NK-92 (cell line): Measurements from ENCODE around the gene HOXC5.

Experiments used
- DNase-seq: peaks from one replicate; lab custom pipeline; 2025; ENCODE audit not compliant: unreplicated experiment; lab: John Stamatoyannopoulos, UW

HOXC5 gene

GRCh38 chr12:54045868-54046521 lies 13.1 kb downstream of the HOXC5 start:
- DNase-seq, result no peak

DNA sequence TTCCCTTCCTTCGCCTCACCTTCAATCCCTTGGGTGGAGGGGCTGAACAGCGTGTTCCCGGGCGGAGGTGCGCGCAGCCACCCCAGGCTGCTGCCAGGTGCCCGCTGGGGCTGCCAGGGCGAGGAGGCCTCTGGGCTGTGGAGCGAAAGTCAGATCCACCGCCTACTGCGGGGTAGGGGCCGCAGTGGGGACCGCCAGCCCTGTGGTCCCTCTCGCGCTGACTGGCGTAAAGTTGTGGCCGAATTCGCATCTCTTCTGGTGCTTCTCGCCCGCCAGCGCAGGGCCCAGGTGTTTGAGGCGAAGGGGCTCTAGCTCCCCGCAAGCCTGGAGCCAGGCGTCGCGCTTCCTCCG lies 13.9 kb downstream of the HOXC5 start:
- no peak for DNase-seq

GRCh38 chr12:54047160-54047963 lies 14.5 kb downstream of the HOXC5 start:
- no peak for DNase-seq

- no peak for DNase-seq
Observed at GRCh38 chr12:54047964-54048303, 15.1 kb downstream of the HOXC5 start.

DNA sequence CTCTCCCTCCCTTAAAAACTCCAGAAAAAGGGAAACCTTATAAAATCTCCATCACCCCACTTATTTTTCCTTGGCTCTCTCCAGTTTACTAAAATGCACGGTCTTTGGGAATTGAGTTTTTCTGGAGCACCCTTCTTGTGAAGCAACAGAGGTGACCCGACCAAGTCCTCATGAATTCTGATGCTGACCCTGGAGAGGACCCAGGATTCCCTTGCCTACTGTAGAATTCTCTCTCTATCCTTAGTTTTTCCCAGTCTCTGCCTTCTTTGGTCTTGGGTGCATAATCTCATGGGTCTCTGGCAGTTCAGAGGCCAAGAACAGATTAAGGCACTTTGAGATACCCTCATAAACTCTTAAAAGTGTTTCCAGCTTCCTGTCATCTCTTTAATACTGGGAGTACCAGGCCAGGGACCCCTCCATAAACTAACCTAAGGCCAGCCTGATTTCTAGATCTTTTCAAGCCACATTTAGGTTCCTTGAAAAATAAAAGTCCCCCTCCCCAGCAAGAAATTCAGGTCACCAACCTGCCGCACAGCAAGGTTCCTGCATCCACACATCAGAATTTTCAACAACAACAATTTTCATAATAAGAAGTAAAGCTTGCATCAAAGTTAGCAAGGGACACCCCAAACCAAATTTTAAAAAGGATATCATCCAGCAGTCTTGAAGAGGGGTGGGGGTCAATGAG lies 15.7 kb downstream of the HOXC5 start:
- DNase-seq, result no peak

DNA sequence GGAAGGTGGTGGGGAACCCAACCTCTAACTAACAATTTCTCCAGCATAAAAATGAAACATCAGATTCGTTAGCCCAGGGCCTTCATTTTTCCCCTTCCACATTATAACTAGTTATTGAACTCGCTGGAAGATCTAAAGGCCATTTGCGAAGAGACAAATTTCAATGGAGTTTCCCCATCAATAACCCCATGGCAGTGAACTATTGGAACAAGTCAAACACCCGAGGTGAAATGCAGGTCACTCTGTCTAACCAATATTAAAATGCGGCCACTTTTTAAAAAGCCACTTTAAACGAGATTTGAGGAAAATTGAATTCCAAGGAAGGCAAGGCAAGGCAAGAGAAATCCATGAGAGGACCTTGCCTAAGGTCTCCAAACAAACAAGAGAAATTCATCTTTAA lies 16.3 kb downstream of the HOXC5 start:
- no peak for DNase-seq

DNA sequence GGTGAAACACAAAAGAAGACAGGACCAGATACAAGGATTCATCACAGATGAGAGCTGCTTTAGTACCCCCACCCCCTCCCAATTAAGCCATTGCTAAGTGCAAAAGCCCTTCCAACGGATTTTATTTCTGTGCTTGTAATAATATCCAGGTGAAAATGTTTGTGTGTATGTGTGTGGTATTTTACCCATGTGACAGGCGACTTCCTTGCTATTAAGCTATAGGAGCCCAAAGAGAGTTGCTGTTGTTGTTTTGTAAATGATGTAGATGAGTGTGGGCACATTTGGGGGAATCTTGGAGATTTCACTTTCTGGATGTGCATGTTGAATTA lies 17.6 kb downstream of the HOXC5 start:
- no peak for DNase-seq

DNA sequence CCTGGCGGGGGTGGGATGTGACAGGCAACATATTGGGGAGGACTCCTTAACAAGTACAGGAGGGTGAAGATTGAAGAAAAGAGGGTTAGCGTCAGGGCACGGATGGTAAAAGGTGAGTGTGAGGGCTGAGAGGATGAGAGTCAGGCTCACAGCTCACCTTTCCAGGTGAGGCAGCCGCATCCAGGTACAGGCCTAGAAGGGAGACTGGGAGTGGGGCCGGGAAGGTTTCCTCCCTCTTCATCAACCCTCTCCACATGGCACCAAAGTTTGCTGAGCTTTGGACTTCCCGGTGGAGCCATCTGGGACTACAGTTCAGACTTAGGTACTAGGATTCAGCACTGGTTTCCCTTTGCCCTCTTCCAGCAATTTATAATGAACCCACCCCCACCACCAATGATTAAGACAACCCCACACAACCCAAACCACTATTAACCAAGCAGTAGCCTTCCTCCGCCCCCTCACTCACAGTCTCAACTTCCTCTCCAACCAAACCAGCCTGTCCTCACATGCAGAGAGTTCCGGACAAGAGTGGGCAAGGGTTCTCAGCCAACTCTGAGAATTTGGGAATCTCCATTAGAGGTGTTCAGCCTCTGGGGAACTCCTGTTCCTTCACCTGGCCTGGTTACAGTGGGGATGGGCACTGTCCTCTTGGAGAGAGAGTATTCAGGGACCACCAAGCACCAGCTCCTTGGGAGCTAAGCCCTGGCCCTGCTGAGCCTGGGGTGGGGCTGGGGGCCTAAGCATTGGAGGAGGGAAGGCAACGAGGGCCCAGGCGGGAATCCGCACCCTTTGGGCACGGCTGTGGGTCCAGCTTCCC lies 18.4 kb downstream of the HOXC5 start:
- no peak for DNase-seq

GRCh38 chr12:54051874-54052437 lies 19.1 kb downstream of the HOXC5 start:
- no peak for DNase-seq

DNA sequence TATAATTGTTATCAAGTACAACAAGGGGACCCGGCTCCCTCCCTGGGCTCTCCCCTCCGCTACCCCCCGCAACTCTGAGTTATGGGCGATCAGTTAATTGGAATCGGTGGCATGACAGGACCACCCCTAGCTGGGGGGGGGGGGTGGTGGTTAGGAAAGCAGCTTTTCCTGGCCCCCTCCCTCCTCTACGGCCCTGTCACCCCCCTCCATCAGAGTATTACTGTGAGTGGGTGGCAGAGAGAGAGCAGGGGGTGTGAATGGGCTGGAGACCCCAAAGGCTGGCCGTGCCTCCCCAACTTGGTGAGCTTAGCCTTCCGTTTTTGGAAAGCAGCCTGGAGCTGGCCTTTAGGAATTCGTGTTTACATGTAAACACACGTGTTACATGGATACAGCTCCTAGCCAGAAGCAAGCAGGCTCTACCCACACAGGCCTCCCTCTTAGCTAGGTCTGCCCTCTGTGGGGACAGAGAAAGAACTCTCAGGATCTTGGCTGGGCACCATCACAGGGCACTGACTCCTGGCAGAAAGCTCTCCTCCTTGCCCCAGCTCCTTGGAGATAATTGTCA lies 19.7 kb downstream of the HOXC5 start:
- no peak for DNase-seq

- no peak for DNase-seq
Observed at GRCh38 chr12:54053003-54053750, 20.3 kb downstream of the HOXC5 start.

GRCh38 chr12:54053751-54054741 lies 21.2 kb downstream of the HOXC5 start, which contains the start of gene HOXC4:
TSS of gene HOXC4 (plus strand) at chr12:54053835. CDS start at chr12:54053923, 88 bp downstream.
- no peak for DNase-seq

- no peak for DNase-seq
Observed at GRCh38 chr12:54054742-54055194, 21.9 kb downstream of the HOXC5 start.

- DNase-seq, result no peak
Observed at GRCh38 chr12:54055552-54055951, 22.7 kb downstream of the HOXC5 start.

- no peak for DNase-seq
Observed at GRCh38 chr12:54056110-54056509, 23.3 kb downstream of the HOXC5 start.

- no peak for DNase-seq
Observed at GRCh38 chr12:54058128-54058768, 25.4 kb downstream of the HOXC5 start.

DNA sequence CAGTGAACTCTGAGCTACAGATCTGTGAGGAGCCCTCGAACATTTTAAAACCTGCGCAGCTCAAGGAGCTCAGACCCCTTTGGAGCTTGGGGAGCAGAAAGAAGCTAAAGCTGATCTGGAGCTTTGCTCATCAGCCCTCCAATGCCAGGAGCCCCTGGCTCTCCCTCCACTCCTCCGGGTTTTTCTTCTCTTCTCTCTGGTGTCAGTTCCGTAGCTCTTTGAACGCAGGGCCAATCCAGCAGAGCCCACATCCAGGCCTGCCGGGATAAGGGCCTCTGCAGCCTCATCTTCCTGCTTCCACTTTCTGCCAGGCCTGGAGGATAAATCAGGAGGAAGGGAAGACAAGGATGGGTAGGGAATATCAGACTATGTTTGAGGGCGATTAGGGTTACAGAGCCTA lies 26.8 kb downstream of the HOXC5 start:
- DNase-seq, result no peak
